Measurements from ENCODE around the gene CDK17.

CDK17 gene

GRCh38 chr12:96329018-96329417 lies 71.2 kb downstream of the CDK17 start:
- H3K23ac ChIP-seq (ENCODE audit: low read length) = no peak overlapping the region
- H3K4me3 ChIP-seq (ENCODE audit: low read length) = no peak overlapping the region
- no peak overlapping the region for H3K9ac ChIP-seq (ENCODE audit: low read length)
- no peak overlapping the region for H3K4ac ChIP-seq (ENCODE audit: low read depth, low read length)
- no peak overlapping the region for H2BK120ac ChIP-seq (ENCODE audit: low read depth, low read length)
- peaks cover 6% of the 10 kb centered on the region for H3K79me1 ChIP-seq (ENCODE audit: low read length)
- no peak overlapping the region for H3K56ac ChIP-seq (ENCODE audit: low read length)
- H3K18ac ChIP-seq (ENCODE audit: low read length) = no peak overlapping the region
- WGBS (ENCODE audit: extremely low coverage, insufficient coverage, low lambda C conversion rate) = no CpG with 5 or more reads among the region's 2 CpGs
- no peak overlapping the region for H3K4me2 ChIP-seq (ENCODE audit: low read length)
- H3K27me3 ChIP-seq (ENCODE audit: insufficient read depth, low read length, poor library complexity) = no peaks in the 10 kb centered on the region
- no peak overlapping the region for H3K27ac ChIP-seq (ENCODE audit: low read depth, low read length)
- H3K79me2 ChIP-seq (ENCODE audit: control insufficient read depth, insufficient read depth, low read length) = no peaks in the 10 kb centered on the region
- H4K5ac ChIP-seq (ENCODE audit: low read length) = no peak overlapping the region
- DNase-seq = no peak
- H2AK5ac ChIP-seq (ENCODE audit: low read length) = no peak overlapping the region
- no peak overlapping the region for H2BK5ac ChIP-seq (ENCODE audit: low read length)
- H2BK15ac ChIP-seq (replicated peaks; ENCODE audit: low read depth) = no peak overlapping the region
- no peak overlapping the region for H4K8ac ChIP-seq (ENCODE audit: low read depth, low read length)
- no peaks in the 10 kb centered on the region for H3K36me3 ChIP-seq (ENCODE audit: control insufficient read depth, insufficient read depth, low read length)
- no peaks in the 10 kb centered on the region for H3K4me1 ChIP-seq (ENCODE audit: control insufficient read depth, low read depth, low read length)

DNA sequence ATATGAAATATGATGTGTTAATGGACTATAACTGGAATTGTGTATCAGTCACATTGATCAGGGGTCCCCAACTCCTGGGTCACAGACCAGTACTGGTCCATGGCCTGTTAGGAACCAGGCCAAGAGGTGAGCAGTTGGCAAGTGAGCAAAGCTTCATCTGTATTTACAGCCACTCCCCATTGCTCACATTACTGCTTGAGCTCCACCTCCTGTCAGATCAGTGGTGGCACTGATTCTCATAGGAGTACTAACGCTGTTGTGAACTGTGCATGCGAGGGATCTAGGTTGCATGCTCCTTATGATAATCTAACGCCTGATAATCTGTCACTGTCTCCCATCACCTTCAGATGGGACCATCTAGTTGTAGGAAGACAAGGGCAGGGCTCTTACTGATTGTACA lies 72.3 kb downstream of the CDK17 start:
- Histone ChIP-seq H2AK5ac (ENCODE audit: low read length) (no peak overlapping the region), H4K8ac (ENCODE audit: low read depth, low read length) (no peak overlapping the region), H3K4ac (ENCODE audit: low read depth, low read length) (no peak overlapping the region), H2BK120ac (ENCODE audit: low read depth, low read length) (no peak overlapping the region), H3K56ac (ENCODE audit: low read length) (no peak overlapping the region), H2BK5ac (ENCODE audit: low read length) (no peak overlapping the region), H4K5ac (ENCODE audit: low read length) (no peak overlapping the region), H3K36me3 (ENCODE audit: control insufficient read depth, insufficient read depth, low read length) (no peaks in the 10 kb centered on the region), H3K18ac (ENCODE audit: low read length) (no peak overlapping the region), H3K4me1 (ENCODE audit: control insufficient read depth, low read depth, low read length) (no peaks in the 10 kb centered on the region), H3K27me3 (ENCODE audit: insufficient read depth, low read length, poor library complexity) (no peaks in the 10 kb centered on the region), H3K27ac (ENCODE audit: low read depth, low read length) (no peak overlapping the region), H3K79me1 (ENCODE audit: low read length) (peaks cover 6% of the 10 kb centered on the region), H3K23ac (ENCODE audit: low read length) (no peak overlapping the region), H3K9ac (ENCODE audit: low read length) (no peak overlapping the region), H3K79me2 (ENCODE audit: control insufficient read depth, insufficient read depth, low read length) (no peaks in the 10 kb centered on the region), H3K4me3 (ENCODE audit: low read length) (no peak overlapping the region), H3K4me2 (ENCODE audit: low read length) (no peak overlapping the region), H2BK15ac (replicated peaks; ENCODE audit: low read depth) (no peak overlapping the region)
- no CpG with 5 or more reads among the region's 3 CpGs for WGBS (ENCODE audit: extremely low coverage, insufficient coverage, low lambda C conversion rate)
- no peak for DNase-seq

- Histone ChIP-seq H2BK5ac (ENCODE audit: low read length) (no peak overlapping the region), H3K4me2 (ENCODE audit: low read length) (no peak overlapping the region), H3K9ac (ENCODE audit: low read length) (no peak overlapping the region), H3K27me3 (ENCODE audit: insufficient read depth, low read length, poor library complexity) (no peaks in the 10 kb centered on the region), H2BK120ac (ENCODE audit: low read depth, low read length) (no peak overlapping the region), H3K23ac (ENCODE audit: low read length) (no peak overlapping the region), H3K56ac (ENCODE audit: low read length) (no peak overlapping the region), H3K36me3 (ENCODE audit: control insufficient read depth, insufficient read depth, low read length) (no peaks in the 10 kb centered on the region), H4K8ac (ENCODE audit: low read depth, low read length) (no peak overlapping the region), H3K4me1 (ENCODE audit: control insufficient read depth, low read depth, low read length) (no peaks in the 10 kb centered on the region), H4K5ac (ENCODE audit: low read length) (no peak overlapping the region), H3K79me1 (ENCODE audit: low read length) (peaks cover 6% of the 10 kb centered on the region), H3K79me2 (ENCODE audit: control insufficient read depth, insufficient read depth, low read length) (no peaks in the 10 kb centered on the region), H3K27ac (ENCODE audit: low read depth, low read length) (no peak overlapping the region), H2AK5ac (ENCODE audit: low read length) (no peak overlapping the region), H3K4ac (ENCODE audit: low read depth, low read length) (no peak overlapping the region), H3K18ac (ENCODE audit: low read length) (no peak overlapping the region), H3K4me3 (ENCODE audit: low read length) (no peak overlapping the region), H2BK15ac (replicated peaks; ENCODE audit: low read depth) (no peak overlapping the region)
- no peak for DNase-seq
- no CpG with 5 or more reads among the region's 1 CpG for WGBS (ENCODE audit: extremely low coverage, insufficient coverage, low lambda C conversion rate)
These were observed 72.9 kb downstream of the CDK17 start for GRCh38 chr12:96327346-96327745.

- H4K5ac ChIP-seq (ENCODE audit: low read length) = no peak overlapping the region
- H3K79me1 ChIP-seq (ENCODE audit: low read length) = peaks cover 6% of the 10 kb centered on the region
- no peak overlapping the region for H3K4ac ChIP-seq (ENCODE audit: low read depth, low read length)
- no peak overlapping the region for H3K9ac ChIP-seq (ENCODE audit: low read length)
- WGBS (ENCODE audit: extremely low coverage, insufficient coverage, low lambda C conversion rate) = no CpG with 5 or more reads among the region's 6 CpGs
- H3K79me2 ChIP-seq (ENCODE audit: control insufficient read depth, insufficient read depth, low read length) = no peaks in the 10 kb centered on the region
- no peaks in the 10 kb centered on the region for H3K27me3 ChIP-seq (ENCODE audit: insufficient read depth, low read length, poor library complexity)
- H3K4me1 ChIP-seq (ENCODE audit: control insufficient read depth, low read depth, low read length) = no peaks in the 10 kb centered on the region
- H3K27ac ChIP-seq (ENCODE audit: low read depth, low read length) = no peak overlapping the region
- H2BK120ac ChIP-seq (ENCODE audit: low read depth, low read length) = no peak overlapping the region
- H2BK5ac ChIP-seq (ENCODE audit: low read length) = no peak overlapping the region
- no peak overlapping the region for H3K4me3 ChIP-seq (ENCODE audit: low read length)
- H4K8ac ChIP-seq (ENCODE audit: low read depth, low read length) = no peak overlapping the region
- DNase-seq = no peak
- no peak overlapping the region for H3K56ac ChIP-seq (ENCODE audit: low read length)
- no peak overlapping the region for H3K18ac ChIP-seq (ENCODE audit: low read length)
- H3K36me3 ChIP-seq (ENCODE audit: control insufficient read depth, insufficient read depth, low read length) = peaks cover 1% of the 10 kb centered on the region
- H2AK5ac ChIP-seq (ENCODE audit: low read length) = no peak overlapping the region
- no peak overlapping the region for H2BK15ac ChIP-seq (replicated peaks; ENCODE audit: low read depth)
- H3K4me2 ChIP-seq (ENCODE audit: low read length) = no peak overlapping the region
- H3K23ac ChIP-seq (ENCODE audit: low read length) = no peak overlapping the region
These were observed 73.5 kb downstream of the CDK17 start for GRCh38 chr12:96326628-96327227.

GRCh38 chr12:96323906-96324305 lies 76.3 kb downstream of the CDK17 start:
- Histone ChIP-seq H3K4me3 (ENCODE audit: low read length) (no peak overlapping the region), H2BK5ac (ENCODE audit: low read length) (no peak overlapping the region), H3K9ac (ENCODE audit: low read length) (no peak overlapping the region), H2AK5ac (ENCODE audit: low read length) (no peak overlapping the region), H3K36me3 (ENCODE audit: control insufficient read depth, insufficient read depth, low read length) (peaks cover 1% of the 10 kb centered on the region), H2BK15ac (replicated peaks; ENCODE audit: low read depth) (no peak overlapping the region), H3K23ac (ENCODE audit: low read length) (no peak overlapping the region), H3K27ac (ENCODE audit: low read depth, low read length) (no peak overlapping the region), H3K79me1 (ENCODE audit: low read length) (peaks cover 5% of the 10 kb centered on the region), H3K4me1 (ENCODE audit: control insufficient read depth, low read depth, low read length) (no peaks in the 10 kb centered on the region), H2BK120ac (ENCODE audit: low read depth, low read length) (no peak overlapping the region), H4K5ac (ENCODE audit: low read length) (no peak overlapping the region), H3K79me2 (ENCODE audit: control insufficient read depth, insufficient read depth, low read length) (no peaks in the 10 kb centered on the region), H3K56ac (ENCODE audit: low read length) (no peak overlapping the region), H3K4me2 (ENCODE audit: low read length) (no peak overlapping the region), H3K27me3 (ENCODE audit: insufficient read depth, low read length, poor library complexity) (no peaks in the 10 kb centered on the region), H3K4ac (ENCODE audit: low read depth, low read length) (no peak overlapping the region), H4K8ac (ENCODE audit: low read depth, low read length) (no peak overlapping the region), H3K18ac (ENCODE audit: low read length) (no peak overlapping the region)
- WGBS (ENCODE audit: extremely low coverage, insufficient coverage, low lambda C conversion rate) = no CpG with 5 or more reads among the region's 3 CpGs
- DNase-seq = no peak

GRCh38 chr12:96322720-96323119 lies 77.5 kb downstream of the CDK17 start:
- Histone ChIP-seq H3K9ac (ENCODE audit: low read length) (no peak overlapping the region), H4K8ac (ENCODE audit: low read depth, low read length) (no peak overlapping the region), H3K27ac (ENCODE audit: low read depth, low read length) (no peak overlapping the region), H3K4ac (ENCODE audit: low read depth, low read length) (no peak overlapping the region), H2BK15ac (replicated peaks; ENCODE audit: low read depth) (no peak overlapping the region), H4K5ac (ENCODE audit: low read length) (no peak overlapping the region), H3K27me3 (ENCODE audit: insufficient read depth, low read length, poor library complexity) (no peaks in the 10 kb centered on the region), H3K79me2 (ENCODE audit: control insufficient read depth, insufficient read depth, low read length) (no peaks in the 10 kb centered on the region), H3K79me1 (ENCODE audit: low read length) (peaks cover 5% of the 10 kb centered on the region), H3K4me3 (ENCODE audit: low read length) (no peak overlapping the region), H2AK5ac (ENCODE audit: low read length) (no peak overlapping the region), H3K23ac (ENCODE audit: low read length) (no peak overlapping the region), H2BK120ac (ENCODE audit: low read depth, low read length) (no peak overlapping the region), H3K36me3 (ENCODE audit: control insufficient read depth, insufficient read depth, low read length) (peaks cover 1% of the 10 kb centered on the region), H3K4me1 (ENCODE audit: control insufficient read depth, low read depth, low read length) (no peaks in the 10 kb centered on the region), H3K18ac (ENCODE audit: low read length) (no peak overlapping the region), H3K56ac (ENCODE audit: low read length) (no peak overlapping the region), H2BK5ac (ENCODE audit: low read length) (no peak overlapping the region), H3K4me2 (ENCODE audit: low read length) (no peak overlapping the region)
- DNase-seq = no peak
- no CpG with 5 or more reads among the region's 1 CpG for WGBS (ENCODE audit: extremely low coverage, insufficient coverage, low lambda C conversion rate)

Measured in mesendoderm (in vitro differentiated cells).